ENCODE data around the gene IGFBP3. TPM values are rescaled to one million over a fixed set of nuclear protein-coding genes. Genes with fewer than 3 reads are reported as not detected.

The IGFBP3 gene
- total RNA-seq, 1 experiment from 2014 or later = 4.1 TPM

DNA sequence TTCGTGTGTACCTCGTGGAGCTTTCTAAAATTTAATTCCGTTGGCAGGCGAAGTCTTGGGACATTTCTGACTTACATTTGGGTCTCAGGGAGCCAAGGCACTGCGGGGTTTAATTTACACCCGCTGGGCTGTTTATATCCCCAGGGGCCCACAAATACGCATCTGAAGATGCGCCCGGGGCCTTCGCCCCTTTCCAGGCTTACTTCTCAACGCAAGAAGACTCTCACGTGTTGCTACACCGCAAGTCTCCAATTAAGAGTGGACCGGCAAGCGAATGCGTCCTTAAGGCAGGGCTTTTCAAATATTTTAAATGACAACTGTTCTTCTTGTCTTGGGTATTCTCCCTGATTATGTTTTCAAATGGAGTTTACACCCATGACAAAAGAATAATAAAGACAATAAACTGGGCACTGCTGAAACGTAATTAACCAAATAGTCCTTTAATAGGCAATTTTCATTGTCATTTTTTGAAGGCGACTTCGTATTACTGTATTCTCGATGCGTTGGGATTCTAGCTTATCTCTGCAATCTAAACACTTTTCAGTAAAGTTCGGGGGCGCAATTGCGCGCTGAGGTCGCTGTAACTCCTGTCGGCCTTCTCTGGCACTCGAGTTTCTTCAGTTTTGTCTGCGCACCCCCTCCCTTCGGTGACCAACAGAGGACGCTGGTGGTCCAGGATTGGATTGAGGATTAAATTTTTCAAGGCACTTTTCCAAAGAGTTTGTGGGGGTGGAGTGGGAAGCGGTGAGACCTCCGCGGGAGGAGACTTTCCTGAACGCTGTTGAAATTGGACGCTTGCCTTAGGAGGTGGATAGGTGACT is 837 bp upstream of the IGFBP3 start:
- RAD21 ChIA-PET (ENCODE audit: low non-redundant PET in 1 of 2, low total read pairs in 2 of 2, uncharacterized antibody in 2 of 2, unreplicated experiment in 2 of 2) = interaction anchor here (1.4 to 1.5 kb wide), 3 partner anchors 34 to 430 kb away, joined by 3 to 6 read pairs (median 4); no protein-coding TSS in a partner anchor
- CTCF ChIA-PET = interaction anchor here (0.7 to 3.1 kb wide), 18 partner anchors 8 to 1311 kb away, joined by 3 to 27 read pairs (median 5); no protein-coding TSS in a partner anchor
- no peak overlapping the region for H3K4me3 ChIP-seq (replicated peaks in 1 of 2; ENCODE audit: low read depth in 1 of 2, low read length in 2 of 2)
- BruUV-seq (replicated peaks) = no TSS peak
- no peaks in the 10 kb centered on the region for H3K36me3 ChIP-seq (ENCODE audit: control insufficient read depth in 1 of 2, insufficient read depth in 2 of 2, low read length in 2 of 2)
- no peak overlapping the region for H3K27ac ChIP-seq (ENCODE audit: low read depth, low read length)
- no peaks in the 10 kb centered on the region for H3K79me2 ChIP-seq (ENCODE audit: insufficient read depth, low read length)
- H3K9me3 ChIP-seq (ENCODE audit: control insufficient read depth in 1 of 2, insufficient read depth in 1 of 2, low read depth in 1 of 2, low read length in 2 of 2) = no peaks in the 10 kb centered on the region
- peak overlapping the region; percentile 75 for H3K4me2 ChIP-seq (ENCODE audit: low read length)
- POLR2A ChIA-PET = no interaction called here
- no peaks in the 10 kb centered on the region for H3K9me2 ChIP-seq (ENCODE audit: insufficient read depth)
- H2AFZ ChIP-seq (ENCODE audit: low read depth, low read length, poor library complexity, severe bottlenecking) = peak overlapping the region; percentile 69
- H3K9ac ChIP-seq (ENCODE audit: low read length) = no peak overlapping the region
- peaks cover 3 to 31% of the 10 kb centered on the region in 2 experiments; a peak in 2 of 4 replicates for H3K4me1 ChIP-seq (ENCODE audit: control insufficient read depth in 1 of 2, insufficient read depth in 2 of 2, low read length in 2 of 2)
- peak; percentile 44 for DNase-seq (ENCODE audit: low read depth, low spot score)
- H3K27me3 ChIP-seq (ENCODE audit: insufficient read depth, low read length) = peaks cover 8% of the 10 kb centered on the region; the same call in 1 of the 2 replicates
- ATAC-seq = peak; percentile 20; the same call in 1 of the 2 replicates
- TF ChIP-seq, protein P1, sequence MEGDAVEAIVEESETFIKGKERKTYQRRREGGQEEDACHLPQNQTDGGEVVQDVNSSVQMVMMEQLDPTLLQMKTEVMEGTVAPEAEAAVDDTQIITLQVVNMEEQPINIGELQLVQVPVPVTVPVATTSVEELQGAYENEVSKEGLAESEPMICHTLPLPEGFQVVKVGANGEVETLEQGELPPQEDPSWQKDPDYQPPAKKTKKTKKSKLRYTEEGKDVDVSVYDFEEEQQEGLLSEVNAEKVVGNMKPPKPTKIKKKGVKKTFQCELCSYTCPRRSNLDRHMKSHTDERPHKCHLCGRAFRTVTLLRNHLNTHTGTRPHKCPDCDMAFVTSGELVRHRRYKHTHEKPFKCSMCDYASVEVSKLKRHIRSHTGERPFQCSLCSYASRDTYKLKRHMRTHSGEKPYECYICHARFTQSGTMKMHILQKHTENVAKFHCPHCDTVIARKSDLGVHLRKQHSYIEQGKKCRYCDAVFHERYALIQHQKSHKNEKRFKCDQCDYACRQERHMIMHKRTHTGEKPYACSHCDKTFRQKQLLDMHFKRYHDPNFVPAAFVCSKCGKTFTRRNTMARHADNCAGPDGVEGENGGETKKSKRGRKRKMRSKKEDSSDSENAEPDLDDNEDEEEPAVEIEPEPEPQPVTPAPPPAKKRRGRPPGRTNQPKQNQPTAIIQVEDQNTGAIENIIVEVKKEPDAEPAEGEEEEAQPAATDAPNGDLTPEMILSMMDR (IDR thresholded peaks at IDR 0.05 in 2 of 3, conservative IDR thresholded peaks at IDR 0.05 in 1 of 3; ENCODE audit: borderline replicate concordance in 1 of 3, insufficient read depth in 1 of 3, low read depth in 2 of 3, low read length in 2 of 3) = peak; percentile 84 to 95 (median 86)
- peak; percentile 29; the same call in 1 of the 2 replicates for TF ChIP-seq EGR1 (IDR thresholded peaks at IDR 0.05; ENCODE audit: low read depth)
- TF ChIP-seq SIN3A (IDR thresholded peaks at IDR 0.05; ENCODE audit: low read depth) = no peak
- no peak for TF ChIP-seq EZH2 (IDR thresholded peaks at IDR 0.05)
- TF ChIP-seq POLR2AphosphoS5 (IDR thresholded peaks at IDR 0.05; ENCODE audit: low read depth, low read length) = no peak
- TF ChIP-seq RAD21 (IDR thresholded peaks at IDR 0.05; ENCODE audit: low read depth) = peak; percentile 91
- no peaks in the 10 kb centered on the region for H4K20me1 ChIP-seq (ENCODE audit: insufficient read depth)
- intact Hi-C loops (cut with micrococcal nuclease) = loop anchor here (2.0 kb wide), 2 partner anchors 1167 to 1333 kb away; no protein-coding TSS in a partner anchor

Measured in HCT116 (cell line).